ENCODE measurements around the gene DENND1C. TPM values are rescaled to one million over a fixed set of nuclear protein-coding genes. Genes with fewer than 3 reads are reported as not detected.
A peak's percentile ranks its signal among the peaks of the same experiment; 100 is the strongest.

DENND1C gene
- total RNA-seq, 2 experiments from 2014 or later: 58.2 to 61.2 TPM

- peaks cover 12% of the 10 kb centered on the region for H3K4me1 Mint-ChIP-seq (ENCODE audit: low read depth)
- peaks cover 2% of the 10 kb centered on the region for H3K36me3 Mint-ChIP-seq (ENCODE audit: low read depth)
- DNase-seq (peak; percentile 43), ATAC-seq (peak; percentile 91)
- CTCF ChIA-PET: interaction anchor here (0.8 to 1.4 kb wide), 2 partner anchors 10 to 15 kb away, joined by 4 read pairs; no protein-coding TSS in a partner anchor
- peaks cover 8% of the 10 kb centered on the region for H3K9me3 Mint-ChIP-seq
- H3K27ac Mint-ChIP-seq: peak overlapping the region; percentile 72
- no peak for TF ChIP-seq CTCF (IDR thresholded peaks at IDR 0.05)
- POLR2A ChIA-PET: no interaction called here
- intact Hi-C loops (cut with micrococcal nuclease): no loop called here
- no peaks in the 10 kb centered on the region for H3K27me3 Mint-ChIP-seq
- H3K4me3 Mint-ChIP-seq: peak overlapping the region; percentile 70
Observed at GRCh38 chr19:6489278-6490061, 7.9 kb upstream of the DENND1C start.

GRCh38 chr19:6484831-6485230 is 3.2 kb upstream of the DENND1C start:
- ChIA-PET CTCF (interaction anchor here (1.0 kb wide), 1 partner anchor 20 kb away, joined by 3 read pairs; no protein-coding TSS in a partner anchor), POLR2A (no interaction called here)
- no peak overlapping the region for H3K4me3 Mint-ChIP-seq
- H3K36me3 Mint-ChIP-seq (ENCODE audit: low read depth): peaks cover 7% of the 10 kb centered on the region
- no peaks in the 10 kb centered on the region for H3K9me3 Mint-ChIP-seq
- peaks cover 29% of the 10 kb centered on the region for H3K4me1 Mint-ChIP-seq (ENCODE audit: low read depth)
- no peak overlapping the region for H3K27ac Mint-ChIP-seq
- no peak for TF ChIP-seq CTCF (IDR thresholded peaks at IDR 0.05)
- H3K27me3 Mint-ChIP-seq: no peaks in the 10 kb centered on the region
- intact Hi-C loops (cut with micrococcal nuclease): no loop called here
- DNase-seq: no peak
- no peak for ATAC-seq

- ChIA-PET POLR2A (no interaction called here), CTCF (interaction anchor here (0.6 to 1.0 kb wide), 2 partner anchors 20 to 379 kb away, joined by 3 read pairs; no protein-coding TSS in a partner anchor)
- DNase-seq (no peak), ATAC-seq (no peak)
- intact Hi-C loops (cut with micrococcal nuclease): no loop called here
- Mint-ChIP-seq H3K36me3 (ENCODE audit: low read depth) (peaks cover 7% of the 10 kb centered on the region), H3K27me3 (no peaks in the 10 kb centered on the region), H3K4me3 (no peak overlapping the region), H3K27ac (no peak overlapping the region), H3K9me3 (no peaks in the 10 kb centered on the region), H3K4me1 (ENCODE audit: low read depth) (peaks cover 28% of the 10 kb centered on the region)
- no peak for TF ChIP-seq CTCF (IDR thresholded peaks at IDR 0.05)
Observed at GRCh38 chr19:6484230-6484629, 2.6 kb upstream of the DENND1C start.

GRCh38 chr19:6483235-6483634 is 1.6 kb upstream of the DENND1C start:
- peaks cover 26% of the 10 kb centered on the region for H3K4me1 Mint-ChIP-seq (ENCODE audit: low read depth)
- no peaks in the 10 kb centered on the region for H3K27me3 Mint-ChIP-seq
- POLR2A ChIA-PET: no interaction called here
- CTCF ChIA-PET: interaction anchor here (1.3 kb wide), 1 partner anchor 37 kb away, joined by 3 read pairs; no protein-coding TSS in a partner anchor
- H3K4me3 Mint-ChIP-seq: no peak overlapping the region
- no peak for TF ChIP-seq CTCF (IDR thresholded peaks at IDR 0.05)
- intact Hi-C loops (cut with micrococcal nuclease): no loop called here
- DNase-seq: no peak
- H3K36me3 Mint-ChIP-seq (ENCODE audit: low read depth): peaks cover 9% of the 10 kb centered on the region
- no peaks in the 10 kb centered on the region for H3K9me3 Mint-ChIP-seq
- ATAC-seq: no peak
- peak overlapping the region; percentile 96 for H3K27ac Mint-ChIP-seq

GRCh38 chr19:6482343-6482686 is 728 bp upstream of the DENND1C start:
- Mint-ChIP-seq H3K9me3 (no peaks in the 10 kb centered on the region), H3K36me3 (ENCODE audit: low read depth) (peaks cover 10% of the 10 kb centered on the region), H3K4me3 (peak overlapping the region; percentile 100), H3K27ac (peak overlapping the region; percentile 96), H3K27me3 (no peaks in the 10 kb centered on the region), H3K4me1 (ENCODE audit: low read depth) (peaks cover 26% of the 10 kb centered on the region)
- POLR2A ChIA-PET: interaction anchor here (1.4 to 2.4 kb wide), 9 partner anchors 13 to 88 kb away, joined by 3 to 10 read pairs (median 5); partner anchors contain the start of genes GTF2F1 and KHSRP
- peak; percentile 12 for ATAC-seq
- intact Hi-C loops (cut with micrococcal nuclease): no loop called here
- no peak for TF ChIP-seq CTCF (IDR thresholded peaks at IDR 0.05)
- DNase-seq: peak; percentile 38
- CTCF ChIA-PET: interaction anchor here (0.9 to 1.7 kb wide), 6 partner anchors 13 to 270 kb away, joined by 3 to 4 read pairs (median 3); partner anchors contain the start of gene TNFSF9

Data from activated CD8-positive, alpha-beta T cell treated with anti-CD3 and anti-CD28 coated beads for 36 hours (primary cell).